Measurements from ENCODE around the gene ELOB.

GRCh38 chr16:2768403-2769089 lies 8.5 kb downstream of the ELOB start:
- no peak for TF ChIP-seq CTCF (IDR thresholded peaks at IDR 0.05; ENCODE audit: low read length)
- no peak for TF ChIP-seq EZH2 (IDR thresholded peaks at IDR 0.05; ENCODE audit: borderline replicate concordance, low read length)
